A549 treated with RU486 at 1 μM for 4 hours (cell line): ENCODE data around the gene KBTBD13. TPM values are rescaled to one million over a fixed set of nuclear protein-coding genes. Genes with fewer than 3 reads are reported as not detected.

ENCODE experiments used
- total RNA-seq: library from RNA; stranded (reverse); fragments of 200-300 nt; extraction: Qiagen RNA extraction; gene quantifications from 5 replicates; pipeline ENCODE4 v1.2.3, GENCODE V29; 2022; ENCODE audit warnings: low read depth

Gene KBTBD13
- total RNA-seq: not detected in 5 replicates

GRCh38 chr15:65076486-65077290 lies at the start of gene KBTBD13:
KBTBD13 (plus strand) TSS chr15:65076746; CDS start chr15:65076816, 70 bp downstream.

GRCh38 chr15:65028921-65029735 lies 47.4 kb upstream of the KBTBD13 start, which contains the start of gene MTFMT:
MTFMT (minus strand) TSS chr15:65029639; CDS start chr15:65029613, 26 bp downstream.

GRCh38 chr15:65044724-65045481 lies 31.6 kb upstream of the KBTBD13 start, which contains the start of gene SLC51B:
SLC51B (plus strand) TSS chr15:65045387; CDS start chr15:65050005, 4,618 bp downstream.

GRCh38 chr15:65067645-65068402 lies 8.7 kb upstream of the KBTBD13 start, which contains the start of gene RASL12:
RASL12 (minus strand) TSS chr15:65067991; CDS start chr15:65067835, 156 bp downstream.

GRCh38 chr15:65115086-65115485 lies 38.5 kb downstream of the KBTBD13 start, which contains the start of gene UBAP1L:
UBAP1L (minus strand) TSS chr15:65115200; CDS start chr15:65106215, 8,985 bp downstream.

Other genes starting within 250 kb of the KBTBD13 start
- 5.0 to 6.4 TPM (median 5.6 TPM) in 5 replicates for gene PLEKHO2, start 234.8 kb upstream of the KBTBD13 start, total RNA-seq
- 1.0 to 1.7 TPM (median 1.4 TPM) in 5 replicates for gene ANKDD1A, start 164.8 kb upstream of the KBTBD13 start, total RNA-seq
- gene SPG21, start 86.8 kb upstream of the KBTBD13 start, total RNA-seq: 104 to 135 TPM (median 127 TPM) in 5 replicates
- 24.1 to 33.3 TPM (median 27.4 TPM) in 5 replicates for gene MTFMT, start 47.1 kb upstream of the KBTBD13 start, total RNA-seq
- 12.4 to 18.4 TPM (median 14.3 TPM) in 5 replicates for gene SLC51B, start 31.4 kb upstream of the KBTBD13 start, total RNA-seq
- 0.09 to 0.15 TPM (median 0.12 TPM) in 5 replicates for gene RASL12, start 8.8 kb upstream of the KBTBD13 start, total RNA-seq
- 0.48 to 1.3 TPM (median 0.99 TPM) in 5 replicates for gene UBAP1L, start 38.5 kb downstream of the KBTBD13 start, total RNA-seq
- 21.6 to 31.2 TPM (median 30.0 TPM) in 5 replicates for gene PDCD7, start 57.1 kb downstream of the KBTBD13 start, total RNA-seq
- 41.1 to 61.7 TPM (median 52.7 TPM) in 5 replicates for gene CLPX, start 108.6 kb downstream of the KBTBD13 start, total RNA-seq
- 0.04 to 0.09 TPM (median 0.05 TPM) in 5 replicates for gene CILP, start 134.7 kb downstream of the KBTBD13 start, total RNA-seq
- 9.1 to 11.1 TPM (median 9.9 TPM) in 5 replicates for gene PARP16, start 210.1 kb downstream of the KBTBD13 start, total RNA-seq
- gene RNU5A-1, start 219.3 kb downstream of the KBTBD13 start, total RNA-seq: not detected in 5 replicates
- gene RNU5B-1, start 227.9 kb downstream of the KBTBD13 start, total RNA-seq: not detected in 5 replicates